ENCODE measurements around the gene JAZF1. TPM values are rescaled to one million over a fixed set of nuclear protein-coding genes. Genes with fewer than 3 reads are reported as not detected.
"Not testable (repeated sequence)": the region's sequence is repeated elsewhere in the genome, so short reads cannot be mapped to it uniquely, and the experiment has no call there.

JAZF1 gene
- total RNA-seq, 2 donors from 2014 or later, result 33.6 to 39.8 TPM

- intact Hi-C loops (cut with DNase I), result no loop called here
- DNase-seq (ENCODE audit: low spot score), result no peak
These were observed 290.8 kb downstream of the JAZF1 start for GRCh38 chr7:27889800-27890199.

- intact Hi-C loops (cut with DNase I), result no loop called here
- DNase-seq (ENCODE audit: low spot score), result no peak
These were observed 291.9 kb downstream of the JAZF1 start for GRCh38 chr7:27888736-27889135.

GRCh38 chr7:27886710-27887109, 293.9 kb downstream of the JAZF1 start:
- intact Hi-C loops (cut with DNase I); DNase-seq (ENCODE audit: low spot score): not testable (repeated sequence)

GRCh38 chr7:27885652-27886051, 294.9 kb downstream of the JAZF1 start:
- intact Hi-C loops (cut with DNase I), result no loop called here
- DNase-seq (ENCODE audit: low spot score), result no peak

GRCh38 chr7:27883696-27884095, 296.9 kb downstream of the JAZF1 start:
- intact Hi-C loops (cut with DNase I), result no loop called here
- no peak for DNase-seq (ENCODE audit: low spot score)

- DNase-seq (ENCODE audit: low spot score), result no peak
- intact Hi-C loops (cut with DNase I), result no loop called here
These were observed 303.8 kb downstream of the JAZF1 start for GRCh38 chr7:27876756-27877155.

- DNase-seq (ENCODE audit: low spot score), result no peak
- intact Hi-C loops (cut with DNase I), result no loop called here
These were observed 304.8 kb downstream of the JAZF1 start for GRCh38 chr7:27875832-27876231.

GRCh38 chr7:27875061-27875460, 305.5 kb downstream of the JAZF1 start:
- no peak for DNase-seq (ENCODE audit: low spot score)
- intact Hi-C loops (cut with DNase I), result no loop called here

GRCh38 chr7:27873981-27874957, 306.3 kb downstream of the JAZF1 start:
- intact Hi-C loops (cut with DNase I), result no loop called here
- no peak for DNase-seq (ENCODE audit: low spot score)

GRCh38 chr7:27872356-27873275, 308.0 kb downstream of the JAZF1 start:
- no peak for DNase-seq (ENCODE audit: low spot score)
- intact Hi-C loops (cut with DNase I), result no loop called here

- intact Hi-C loops (cut with DNase I), result no loop called here
- DNase-seq (ENCODE audit: low spot score), result no peak
These were observed 308.7 kb downstream of the JAZF1 start for GRCh38 chr7:27871866-27872265.

- DNase-seq (ENCODE audit: low spot score), result no peak
- intact Hi-C loops (cut with DNase I), result no loop called here
These were observed 309.5 kb downstream of the JAZF1 start for GRCh38 chr7:27871086-27871485.

GRCh38 chr7:27870595-27870994, 310.0 kb downstream of the JAZF1 start:
- DNase-seq (ENCODE audit: low spot score), result no peak
- intact Hi-C loops (cut with DNase I), result no loop called here

- DNase-seq (ENCODE audit: low spot score), result no peak
- intact Hi-C loops (cut with DNase I), result no loop called here
These were observed 311.5 kb downstream of the JAZF1 start for GRCh38 chr7:27869056-27869455.

GRCh38 chr7:27868131-27868550, 312.5 kb downstream of the JAZF1 start:
- intact Hi-C loops (cut with DNase I), result no loop called here
- DNase-seq (ENCODE audit: low spot score), result no peak

- DNase-seq (ENCODE audit: low spot score), result no peak
- intact Hi-C loops (cut with DNase I), result no loop called here
These were observed 313.5 kb downstream of the JAZF1 start for GRCh38 chr7:27866828-27867672.

GRCh38 chr7:27866256-27866655, 314.3 kb downstream of the JAZF1 start:
- intact Hi-C loops (cut with DNase I), result no loop called here
- no peak for DNase-seq (ENCODE audit: low spot score)

- no peak for DNase-seq (ENCODE audit: low spot score)
- intact Hi-C loops (cut with DNase I), result no loop called here
These were observed 316.7 kb downstream of the JAZF1 start for GRCh38 chr7:27863880-27864279.

GRCh38 chr7:27861747-27862146, 318.8 kb downstream of the JAZF1 start:
- DNase-seq (ENCODE audit: low spot score), result no peak
- intact Hi-C loops (cut with DNase I), result no loop called here

Data from posterior vena cava (tissue), 2 donors.